Measurements from ENCODE around the gene PIGP.

GRCh38 chr21:37044643-37045042 lies 28.2 kb downstream of the PIGP start:
- TF ChIP-seq, protein P1, sequence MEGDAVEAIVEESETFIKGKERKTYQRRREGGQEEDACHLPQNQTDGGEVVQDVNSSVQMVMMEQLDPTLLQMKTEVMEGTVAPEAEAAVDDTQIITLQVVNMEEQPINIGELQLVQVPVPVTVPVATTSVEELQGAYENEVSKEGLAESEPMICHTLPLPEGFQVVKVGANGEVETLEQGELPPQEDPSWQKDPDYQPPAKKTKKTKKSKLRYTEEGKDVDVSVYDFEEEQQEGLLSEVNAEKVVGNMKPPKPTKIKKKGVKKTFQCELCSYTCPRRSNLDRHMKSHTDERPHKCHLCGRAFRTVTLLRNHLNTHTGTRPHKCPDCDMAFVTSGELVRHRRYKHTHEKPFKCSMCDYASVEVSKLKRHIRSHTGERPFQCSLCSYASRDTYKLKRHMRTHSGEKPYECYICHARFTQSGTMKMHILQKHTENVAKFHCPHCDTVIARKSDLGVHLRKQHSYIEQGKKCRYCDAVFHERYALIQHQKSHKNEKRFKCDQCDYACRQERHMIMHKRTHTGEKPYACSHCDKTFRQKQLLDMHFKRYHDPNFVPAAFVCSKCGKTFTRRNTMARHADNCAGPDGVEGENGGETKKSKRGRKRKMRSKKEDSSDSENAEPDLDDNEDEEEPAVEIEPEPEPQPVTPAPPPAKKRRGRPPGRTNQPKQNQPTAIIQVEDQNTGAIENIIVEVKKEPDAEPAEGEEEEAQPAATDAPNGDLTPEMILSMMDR (IDR thresholded peaks at IDR 0.05) = no peak
- TF ChIP-seq POLR2A (IDR thresholded peaks at IDR 0.05) = no peak

All from lower leg skin (tissue), 3 donors.